Liver (tissue), 10 donors: ENCODE results near the gene RAP1B. TPM values are rescaled to one million over a fixed set of nuclear protein-coding genes. Genes with fewer than 3 reads are reported as not detected.

ENCODE experiments used
- DNase-seq: peaks from one replicate; pipeline ENCODE4 v3.0.0-alpha.2; 2017; ENCODE audit warnings: low spot score
- H3K27ac ChIP-seq, 2 donors: one replicate each; pipeline ENCODE4 v1.7.0; 2013; ENCODE audit warnings: inconsistent platforms in 2 of 2, low read length in 2 of 2, control low read depth in 1 of 2, low read depth in 1 of 2, mild to moderate bottlenecking in 1 of 2
- H3K27me3 ChIP-seq, 4 donors: one replicate each; pipeline versions ENCODE4 v1.6.1 to v1.7.0; 2013; ENCODE audit warnings: low read length in 3 of 4, inconsistent platforms in 1 of 4, mild to moderate bottlenecking in 1 of 4, moderate library complexity in 1 of 4; ENCODE audit not compliant: control insufficient read depth in 4 of 4, insufficient read depth in 4 of 4
- H3K36me3 ChIP-seq, 4 donors: one replicate each; pipeline versions ENCODE4 v1.6.1 to v1.7.0; 2013; ENCODE audit warnings: low read length in 3 of 4, mild to moderate bottlenecking in 3 of 4, low read depth in 1 of 4, moderate library complexity in 1 of 4; ENCODE audit not compliant: control insufficient read depth in 4 of 4, insufficient read depth in 3 of 4
- H3K4me1 ChIP-seq, 4 donors: one replicate each; pipeline versions ENCODE4 v1.6.1 to v1.7.0; 2013; ENCODE audit warnings: low read length in 3 of 4, mild to moderate bottlenecking in 3 of 4, moderate library complexity in 1 of 4; ENCODE audit not compliant: control insufficient read depth in 4 of 4, insufficient read depth in 4 of 4
- H3K4me3 ChIP-seq, 3 donors: one replicate each; pipeline versions ENCODE4 v1.6.1 to v1.7.0; 2013; ENCODE audit warnings: low read length in 3 of 3, control low read depth in 1 of 3, low read depth in 1 of 3, mild to moderate bottlenecking in 1 of 3
- H3K9ac ChIP-seq, 2 donors: one replicate each; pipeline ENCODE4 v1.7.0; 2013; ENCODE audit warnings: low read length in 2 of 2, mild to moderate bottlenecking in 2 of 2, moderate library complexity in 2 of 2, control low read depth in 1 of 2, low read depth in 1 of 2
- H3K9me3 ChIP-seq, 4 donors: one replicate each; pipeline versions ENCODE4 v1.6.1 to v1.7.0; 2013; ENCODE audit warnings: low read length in 3 of 4; ENCODE audit not compliant: control insufficient read depth in 4 of 4
- EGR1 ChIP-seq, 2 donors: IDR thresholded peaks; 2 replicates each; pipeline ENCODE4 v1.6.1; 2016 to 2018; ENCODE audit warnings: antibody characterized with exemption in 2 of 2, low read depth in 2 of 2
- FOXA2 ChIP-seq: IDR thresholded peaks from 2 replicates; pipeline ENCODE4 v1.6.1; 2016; ENCODE audit warnings: antibody characterized with exemption
- GABPA ChIP-seq, 2 donors: IDR thresholded peaks in 1 of 2; conservative IDR thresholded peaks in 1 of 2; 2 replicates each; pipeline ENCODE4 v1.6.1; 2016; ENCODE audit warnings: antibody characterized with exemption in 2 of 2, mild to moderate bottlenecking in 1 of 2, moderate library complexity in 1 of 2
- HNF4A ChIP-seq, 2 donors: conservative IDR thresholded peaks; 2 replicates each; pipeline ENCODE4 v1.6.1; 2016; ENCODE audit warnings: antibody characterized with exemption in 2 of 2, mild to moderate bottlenecking in 2 of 2
- JUND ChIP-seq, 2 donors: IDR thresholded peaks; 2 replicates each; pipeline ENCODE4 v1.6.1; 2016; ENCODE audit warnings: antibody characterized with exemption in 2 of 2
- NR2F2 ChIP-seq: IDR thresholded peaks from 2 replicates; pipeline ENCODE4 v1.6.1; 2016; ENCODE audit warnings: antibody characterized with exemption
- RAD21 ChIP-seq, 2 donors: IDR thresholded peaks; 2 replicates each; pipeline ENCODE4 v1.6.1; 2016; ENCODE audit warnings: antibody characterized with exemption in 2 of 2, mild to moderate bottlenecking in 2 of 2
- SP1 ChIP-seq: IDR thresholded peaks from 2 replicates; pipeline ENCODE4 v1.6.1; 2018; ENCODE audit warnings: antibody characterized with exemption, mild to moderate bottlenecking
- TAF1 ChIP-seq: conservative IDR thresholded peaks from 2 replicates; pipeline ENCODE4 v1.6.1; 2016; ENCODE audit warnings: antibody characterized with exemption, mild to moderate bottlenecking
- YY1 ChIP-seq: IDR thresholded peaks from 2 replicates; pipeline ENCODE4 v1.6.1; 2016; ENCODE audit warnings: antibody characterized with exemption, mild to moderate bottlenecking
- WGBS: extraction: QIAGEN DNeasy Blood & Tissue Kit; methylation state at CpG from one replicate; pipeline ENCODE4 v1.1.7; 2013; 5-methylcytosine and 5-hydroxymethylcytosine counted together
- polyA plus RNA-seq, 2 donors: library from polyadenylated mRNA; stranded (reverse) in 1 of 2; unstranded in 1 of 2; fragments of 200-250 nt in 1 of 2; fragments of >200 nt in 1 of 2; fragmentation: Nextera tagmentation in 1 of 2; extraction: Ambion mirVana in 1 of 2; gene quantifications; one replicate each; pipeline versions ENCODE4 v1.2.1 to v1.2.3, GENCODE V29; 2013 to 2015
- small RNA-seq: library from RNA; depleted of rRNA; stranded (forward); fragments of <200 nt; gene quantifications from one replicate; pipeline ENCODE3, GENCODE V24; 2014
- total RNA-seq, 2 donors: library from RNA; depleted of rRNA; stranded (reverse); fragments of >200 nt; gene quantifications; one replicate each; pipeline ENCODE4 v1.2.3, GENCODE V29; 2014
- TF ChIP-seq, protein P1 (sequence below): IDR thresholded peaks from 2 replicates; pipeline ENCODE4 v1.6.1; 2016; ENCODE audit warnings: antibody characterized with exemption
- TF ChIP-seq, protein P2 (sequence below): IDR thresholded peaks from 2 replicates; pipeline ENCODE4 v1.6.1; 2016; ENCODE audit warnings: antibody characterized with exemption, mild to moderate bottlenecking
- TF ChIP-seq, protein P3 (sequence below): IDR thresholded peaks from 2 replicates; pipeline ENCODE4 v1.6.1; 2016; ENCODE audit warnings: antibody characterized with exemption
- TF ChIP-seq, protein P4 (sequence below): fragments of 150-350 bp; IDR thresholded peaks from 2 replicates; pipeline ENCODE4 v1.5.1; 2017; ENCODE audit warnings: improper control_type of control experiment, low read depth, low read length; ENCODE audit not compliant: missing input control
- TF ChIP-seq, protein P5 (sequence below): IDR thresholded peaks from 2 replicates; pipeline ENCODE4 v1.6.1; 2016; ENCODE audit warnings: antibody characterized with exemption
- donor health status: healthy.
- donor health status: healthy.
- donor health status: healthy.
- donor health status: healthy.
- donor health status: healthy.

The RAP1B gene
- total and polyA plus RNA-seq, 4 donors, result 56.2 to 123 (median 72.4) TPM

DNA sequence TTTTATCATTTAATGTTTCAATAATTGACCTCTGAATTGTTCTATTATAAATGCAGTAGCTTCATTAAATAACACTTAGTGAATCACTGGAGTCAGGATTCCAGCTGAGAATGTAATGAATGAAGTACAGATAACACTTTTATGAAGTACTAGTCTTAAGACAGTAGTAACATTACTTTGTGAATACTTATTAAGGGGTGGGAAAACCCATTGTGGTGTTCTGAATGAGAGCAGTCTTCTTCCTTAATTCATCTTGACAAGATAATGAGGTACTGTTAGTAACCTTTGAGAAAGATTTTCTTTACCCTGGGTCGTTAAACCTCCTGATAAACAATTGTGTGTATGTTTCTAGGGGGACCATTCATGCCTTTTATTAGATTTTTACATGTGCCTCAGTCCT, 88.8 kb downstream of the RAP1B start:
- no peak for DNase-seq
- 84% methylated on average over 1 of the region's 1 CpG for WGBS
- H3K4me1 ChIP-seq, result no peaks in the 10 kb centered on the region
- no peaks in the 10 kb centered on the region for H3K27me3 ChIP-seq
- no peak overlapping the region for H3K4me3 ChIP-seq
- H3K36me3 ChIP-seq, result peaks cover 7 to 53% (median 22%) of the 10 kb centered on the region in 4 donors
- H3K9me3 ChIP-seq, result no peaks in the 10 kb centered on the region
- H3K9ac ChIP-seq, result no peak overlapping the region
- H3K27ac ChIP-seq, result no peak overlapping the region
- TF ChIP-seq JUND (IDR thresholded peaks at IDR 0.05), result no peak
- TF ChIP-seq NR2F2, result no peak
- TF ChIP-seq, protein P1, sequence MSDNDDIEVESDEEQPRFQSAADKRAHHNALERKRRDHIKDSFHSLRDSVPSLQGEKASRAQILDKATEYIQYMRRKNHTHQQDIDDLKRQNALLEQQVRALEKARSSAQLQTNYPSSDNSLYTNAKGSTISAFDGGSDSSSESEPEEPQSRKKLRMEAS, result no peak
- no peak for TF ChIP-seq HNF4A (conservative IDR thresholded peaks at IDR 0.05)
- no peak for TF ChIP-seq EGR1 (IDR thresholded peaks at IDR 0.05; ENCODE audit: low read depth in 2 of 2)
- TF ChIP-seq, protein P2, sequence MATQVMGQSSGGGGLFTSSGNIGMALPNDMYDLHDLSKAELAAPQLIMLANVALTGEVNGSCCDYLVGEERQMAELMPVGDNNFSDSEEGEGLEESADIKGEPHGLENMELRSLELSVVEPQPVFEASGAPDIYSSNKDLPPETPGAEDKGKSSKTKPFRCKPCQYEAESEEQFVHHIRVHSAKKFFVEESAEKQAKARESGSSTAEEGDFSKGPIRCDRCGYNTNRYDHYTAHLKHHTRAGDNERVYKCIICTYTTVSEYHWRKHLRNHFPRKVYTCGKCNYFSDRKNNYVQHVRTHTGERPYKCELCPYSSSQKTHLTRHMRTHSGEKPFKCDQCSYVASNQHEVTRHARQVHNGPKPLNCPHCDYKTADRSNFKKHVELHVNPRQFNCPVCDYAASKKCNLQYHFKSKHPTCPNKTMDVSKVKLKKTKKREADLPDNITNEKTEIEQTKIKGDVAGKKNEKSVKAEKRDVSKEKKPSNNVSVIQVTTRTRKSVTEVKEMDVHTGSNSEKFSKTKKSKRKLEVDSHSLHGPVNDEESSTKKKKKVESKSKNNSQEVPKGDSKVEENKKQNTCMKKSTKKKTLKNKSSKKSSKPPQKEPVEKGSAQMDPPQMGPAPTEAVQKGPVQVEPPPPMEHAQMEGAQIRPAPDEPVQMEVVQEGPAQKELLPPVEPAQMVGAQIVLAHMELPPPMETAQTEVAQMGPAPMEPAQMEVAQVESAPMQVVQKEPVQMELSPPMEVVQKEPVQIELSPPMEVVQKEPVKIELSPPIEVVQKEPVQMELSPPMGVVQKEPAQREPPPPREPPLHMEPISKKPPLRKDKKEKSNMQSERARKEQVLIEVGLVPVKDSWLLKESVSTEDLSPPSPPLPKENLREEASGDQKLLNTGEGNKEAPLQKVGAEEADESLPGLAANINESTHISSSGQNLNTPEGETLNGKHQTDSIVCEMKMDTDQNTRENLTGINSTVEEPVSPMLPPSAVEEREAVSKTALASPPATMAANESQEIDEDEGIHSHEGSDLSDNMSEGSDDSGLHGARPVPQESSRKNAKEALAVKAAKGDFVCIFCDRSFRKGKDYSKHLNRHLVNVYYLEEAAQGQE, result no peak
- TF ChIP-seq, protein P3, sequence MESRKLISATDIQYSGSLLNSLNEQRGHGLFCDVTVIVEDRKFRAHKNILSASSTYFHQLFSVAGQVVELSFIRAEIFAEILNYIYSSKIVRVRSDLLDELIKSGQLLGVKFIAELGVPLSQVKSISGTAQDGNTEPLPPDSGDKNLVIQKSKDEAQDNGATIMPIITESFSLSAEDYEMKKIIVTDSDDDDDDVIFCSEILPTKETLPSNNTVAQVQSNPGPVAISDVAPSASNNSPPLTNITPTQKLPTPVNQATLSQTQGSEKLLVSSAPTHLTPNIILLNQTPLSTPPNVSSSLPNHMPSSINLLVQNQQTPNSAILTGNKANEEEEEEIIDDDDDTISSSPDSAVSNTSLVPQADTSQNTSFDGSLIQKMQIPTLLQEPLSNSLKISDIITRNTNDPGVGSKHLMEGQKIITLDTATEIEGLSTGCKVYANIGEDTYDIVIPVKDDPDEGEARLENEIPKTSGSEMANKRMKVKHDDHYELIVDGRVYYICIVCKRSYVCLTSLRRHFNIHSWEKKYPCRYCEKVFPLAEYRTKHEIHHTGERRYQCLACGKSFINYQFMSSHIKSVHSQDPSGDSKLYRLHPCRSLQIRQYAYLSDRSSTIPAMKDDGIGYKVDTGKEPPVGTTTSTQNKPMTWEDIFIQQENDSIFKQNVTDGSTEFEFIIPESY, result no peak
- TF ChIP-seq YY1, result no peak
- no peak for TF ChIP-seq FOXA2
- no peak for TF ChIP-seq RAD21 (IDR thresholded peaks at IDR 0.05)
- TF ChIP-seq TAF1, result no peak
- TF ChIP-seq GABPA (IDR thresholded peaks at IDR 0.05 in 1 of 2, conservative IDR thresholded peaks at IDR 0.05 in 1 of 2), result no peak
- TF ChIP-seq SP1, result no peak
- TF ChIP-seq, protein P4, sequence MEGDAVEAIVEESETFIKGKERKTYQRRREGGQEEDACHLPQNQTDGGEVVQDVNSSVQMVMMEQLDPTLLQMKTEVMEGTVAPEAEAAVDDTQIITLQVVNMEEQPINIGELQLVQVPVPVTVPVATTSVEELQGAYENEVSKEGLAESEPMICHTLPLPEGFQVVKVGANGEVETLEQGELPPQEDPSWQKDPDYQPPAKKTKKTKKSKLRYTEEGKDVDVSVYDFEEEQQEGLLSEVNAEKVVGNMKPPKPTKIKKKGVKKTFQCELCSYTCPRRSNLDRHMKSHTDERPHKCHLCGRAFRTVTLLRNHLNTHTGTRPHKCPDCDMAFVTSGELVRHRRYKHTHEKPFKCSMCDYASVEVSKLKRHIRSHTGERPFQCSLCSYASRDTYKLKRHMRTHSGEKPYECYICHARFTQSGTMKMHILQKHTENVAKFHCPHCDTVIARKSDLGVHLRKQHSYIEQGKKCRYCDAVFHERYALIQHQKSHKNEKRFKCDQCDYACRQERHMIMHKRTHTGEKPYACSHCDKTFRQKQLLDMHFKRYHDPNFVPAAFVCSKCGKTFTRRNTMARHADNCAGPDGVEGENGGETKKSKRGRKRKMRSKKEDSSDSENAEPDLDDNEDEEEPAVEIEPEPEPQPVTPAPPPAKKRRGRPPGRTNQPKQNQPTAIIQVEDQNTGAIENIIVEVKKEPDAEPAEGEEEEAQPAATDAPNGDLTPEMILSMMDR, result no peak
- TF ChIP-seq, protein P5, sequence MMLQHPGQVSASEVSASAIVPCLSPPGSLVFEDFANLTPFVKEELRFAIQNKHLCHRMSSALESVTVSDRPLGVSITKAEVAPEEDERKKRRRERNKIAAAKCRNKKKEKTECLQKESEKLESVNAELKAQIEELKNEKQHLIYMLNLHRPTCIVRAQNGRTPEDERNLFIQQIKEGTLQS, result no peak

Small RNAs within 50 kb of the gene (small RNA-seq; reads per million reads assigned to genes)
- not detected for gene RF00017
- not detected for gene SNORA70G

Other genes starting within 250 kb of the RAP1B start
- 10 to 100 TPM; 20.7 to 38.3 TPM for gene NUP107, start 76.1 kb downstream of the RAP1B start, total RNA-seq
- gene NUP107, start 76.1 kb downstream of the RAP1B start, polyA plus RNA-seq, result 10 to 100 TPM in 1 of 2 donors, 1 to 10 TPM in 1; 6.3 to 11.7 TPM
- gene SLC35E3, start 135.3 kb downstream of the RAP1B start, total RNA-seq, result 1 to 10 TPM; 4.2 to 5.1 TPM
- 1 to 10 TPM; 2.1 to 6.0 TPM for gene SLC35E3, start 135.3 kb downstream of the RAP1B start, polyA plus RNA-seq
- 10 to 100 TPM; 44.4 to 69.4 TPM for gene MDM2, start 197.3 kb downstream of the RAP1B start, total RNA-seq
- 10 to 100 TPM; 10.1 to 29.5 TPM for gene MDM2, start 197.3 kb downstream of the RAP1B start, polyA plus RNA-seq